OCI-LY3 (cell line): ENCODE measurements around the gene BHLHE41.

Experiments
- EZH2phosphoT487 ChIP-seq: fragments of 200-600 bp; shearing (Covaris generic); IDR thresholded peaks from 2 replicates; pipeline ENCODE4 v1.6.1; 2018; ENCODE audit warnings: antibody characterized with exemption, mixed run types, low read depth
- TF ChIP-seq, protein P1 (sequence below): fragments of 200-600, 300-600 bp; sonication (generic); IDR thresholded peaks from 2 replicates; pipeline ENCODE4 v1.5.1; 2014; ENCODE audit warnings: antibody characterized with exemption, low read length, low read depth

DNA sequence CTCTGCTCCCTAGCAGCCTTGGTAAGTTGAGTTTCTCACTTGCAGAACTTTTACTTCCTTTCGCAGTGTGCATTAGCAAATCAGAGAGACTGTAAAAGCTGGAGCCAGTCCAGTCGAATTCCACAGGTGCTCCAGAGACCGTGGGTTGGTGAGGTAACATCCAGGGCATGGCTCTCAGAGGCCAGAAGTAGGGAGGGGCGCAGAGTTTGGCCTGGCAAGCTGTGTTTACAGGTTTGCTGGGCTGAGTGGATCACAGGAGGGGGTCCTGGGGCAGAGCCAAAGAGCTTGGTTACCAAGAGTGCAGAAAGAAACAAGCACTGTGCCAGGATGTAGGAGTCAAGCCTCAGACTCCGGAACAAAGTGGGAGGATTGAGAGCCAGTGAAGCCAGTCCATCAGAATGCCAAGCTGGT is 10.2 kb upstream of the BHLHE41 start:
- TF ChIP-seq EZH2phosphoT487 = no peak
- TF ChIP-seq, protein P1, sequence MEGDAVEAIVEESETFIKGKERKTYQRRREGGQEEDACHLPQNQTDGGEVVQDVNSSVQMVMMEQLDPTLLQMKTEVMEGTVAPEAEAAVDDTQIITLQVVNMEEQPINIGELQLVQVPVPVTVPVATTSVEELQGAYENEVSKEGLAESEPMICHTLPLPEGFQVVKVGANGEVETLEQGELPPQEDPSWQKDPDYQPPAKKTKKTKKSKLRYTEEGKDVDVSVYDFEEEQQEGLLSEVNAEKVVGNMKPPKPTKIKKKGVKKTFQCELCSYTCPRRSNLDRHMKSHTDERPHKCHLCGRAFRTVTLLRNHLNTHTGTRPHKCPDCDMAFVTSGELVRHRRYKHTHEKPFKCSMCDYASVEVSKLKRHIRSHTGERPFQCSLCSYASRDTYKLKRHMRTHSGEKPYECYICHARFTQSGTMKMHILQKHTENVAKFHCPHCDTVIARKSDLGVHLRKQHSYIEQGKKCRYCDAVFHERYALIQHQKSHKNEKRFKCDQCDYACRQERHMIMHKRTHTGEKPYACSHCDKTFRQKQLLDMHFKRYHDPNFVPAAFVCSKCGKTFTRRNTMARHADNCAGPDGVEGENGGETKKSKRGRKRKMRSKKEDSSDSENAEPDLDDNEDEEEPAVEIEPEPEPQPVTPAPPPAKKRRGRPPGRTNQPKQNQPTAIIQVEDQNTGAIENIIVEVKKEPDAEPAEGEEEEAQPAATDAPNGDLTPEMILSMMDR = no peak
